GM12892 (cell line): ENCODE data around the gene GGTLC1.

Experiments
- POLR2A ChIP-seq: IDR thresholded peaks from 2 replicates; pipeline ENCODE4 v1.6.1; 2011; ENCODE audit warnings: low read depth, low read length, control low read depth
- POLR2AphosphoS5 ChIP-seq: IDR thresholded peaks from 2 replicates; pipeline ENCODE4 v1.6.1; 2011; ENCODE audit warnings: low read depth, low read length, control low read depth

GRCh38 chr20:24034820-24035219 is 46.2 kb upstream of the GGTLC1 start:
- TF ChIP-seq POLR2A (no peak), POLR2AphosphoS5 (no peak)
